Astrocyte (in vitro differentiated cells and primary cell): ENCODE results near the gene GRAMD1B.

Experiments
- EZH2 ChIP-seq: IDR thresholded peaks from 2 replicates; pipeline ENCODE4 v1.6.1; 2012; ENCODE audit warnings: mild to moderate bottlenecking, low read length, inconsistent platforms; ENCODE audit not compliant: insufficient read depth
- TF ChIP-seq, protein P1 (sequence below): IDR thresholded peaks from 2 replicates; pipeline ENCODE4 v1.5.1; 2011; ENCODE audit warnings: low read depth, mild to moderate bottlenecking, inconsistent platforms, low read length, moderate library complexity; ENCODE audit not compliant: insufficient read depth

- TF ChIP-seq, protein P1, sequence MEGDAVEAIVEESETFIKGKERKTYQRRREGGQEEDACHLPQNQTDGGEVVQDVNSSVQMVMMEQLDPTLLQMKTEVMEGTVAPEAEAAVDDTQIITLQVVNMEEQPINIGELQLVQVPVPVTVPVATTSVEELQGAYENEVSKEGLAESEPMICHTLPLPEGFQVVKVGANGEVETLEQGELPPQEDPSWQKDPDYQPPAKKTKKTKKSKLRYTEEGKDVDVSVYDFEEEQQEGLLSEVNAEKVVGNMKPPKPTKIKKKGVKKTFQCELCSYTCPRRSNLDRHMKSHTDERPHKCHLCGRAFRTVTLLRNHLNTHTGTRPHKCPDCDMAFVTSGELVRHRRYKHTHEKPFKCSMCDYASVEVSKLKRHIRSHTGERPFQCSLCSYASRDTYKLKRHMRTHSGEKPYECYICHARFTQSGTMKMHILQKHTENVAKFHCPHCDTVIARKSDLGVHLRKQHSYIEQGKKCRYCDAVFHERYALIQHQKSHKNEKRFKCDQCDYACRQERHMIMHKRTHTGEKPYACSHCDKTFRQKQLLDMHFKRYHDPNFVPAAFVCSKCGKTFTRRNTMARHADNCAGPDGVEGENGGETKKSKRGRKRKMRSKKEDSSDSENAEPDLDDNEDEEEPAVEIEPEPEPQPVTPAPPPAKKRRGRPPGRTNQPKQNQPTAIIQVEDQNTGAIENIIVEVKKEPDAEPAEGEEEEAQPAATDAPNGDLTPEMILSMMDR, result no peak
- no peak for TF ChIP-seq EZH2
Observed at GRCh38 chr11:123581651-123582399, 151.8 kb downstream of the GRAMD1B start.
